HCT116 (cell line): ENCODE data around the gene IFITM5. TPM values are rescaled to one million over a fixed set of nuclear protein-coding genes. Genes with fewer than 3 reads are reported as not detected.

Experiments used
- ATAC-seq: fragments of 200-7000 bp; cut with Tn5 transposase; 2 replicates; pipeline ENCODE4 v1.9.1; 2020; ENCODE audit warnings: mild to moderate bottlenecking, moderate library complexity
- BruUV-seq: library from RNA; stranded (reverse); fragments of 400-500 nt; replicated peaks from 2 replicates; lab custom pipeline; 2021; lab: Mats Ljungman, UMichigan
- CTCF ChIA-PET: fragments of 300-600 bp; sonication (Branson Sonifier 250); formaldehyde crosslinking; loops from one replicate; lab custom pipeline; 2021; ENCODE audit warnings: antibody characterized with exemption; lab: Charles Lee
- POLR2A ChIA-PET: fragments of 300-600, 350-600 bp; sonication (Branson Sonifier 250); formaldehyde crosslinking; loops from one replicate; lab custom pipeline; 2021; ENCODE audit warnings: antibody characterized with exemption; lab: Charles Lee
- RAD21 ChIA-PET, 2 experiments: fragments of 300-600 bp; sonication (Branson Sonifier 250); formaldehyde crosslinking; loops; one replicate each; lab custom pipeline; 2023; ENCODE audit warnings: low total read pairs in 2 of 2; ENCODE audit not compliant: uncharacterized antibody in 2 of 2, unreplicated experiment in 2 of 2, low non-redundant PET in 1 of 2; lab: Charles Lee
- DNase-seq: peaks from one replicate; pipeline ENCODE4 v3.0.0-alpha.2; 2010; ENCODE audit warnings: low read depth, low spot score
- H2AFZ ChIP-seq: fragments of 200-600 bp; shearing (Covaris generic), sonication (generic); 2 replicates; pipeline ENCODE4 v1.6.1; 2017; ENCODE audit warnings: low read depth, mixed run types, mixed read lengths, antibody characterized with exemption, low read length; ENCODE audit not compliant: poor library complexity, severe bottlenecking
- H3K27ac ChIP-seq: 2 replicates; pipeline ENCODE4 v1.5.1; 2012; ENCODE audit warnings: low read depth, low read length
- H3K27me3 ChIP-seq: fragments of 200-600 bp; sonication (generic); 2 replicates; pipeline ENCODE4 v1.6.1; 2016; ENCODE audit warnings: mixed run types, low read length, mixed read lengths; ENCODE audit not compliant: insufficient read depth
- H3K36me3 ChIP-seq, 2 experiments: fragments of 200-500 bp in 1 of 2; fragments of 200-600 bp in 1 of 2; sonication (Bioruptor generic) in 1 of 2; sonication (generic) in 1 of 2; 2 replicates each; pipeline versions ENCODE4 v1.5.1 to v1.6.1; 2014 to 2016; ENCODE audit warnings: low read length in 2 of 2, inconsistent platforms in 1 of 2, mixed read lengths in 1 of 2, mixed run types in 1 of 2; ENCODE audit not compliant: insufficient read depth in 2 of 2, control insufficient read depth in 1 of 2
- H3K4me1 ChIP-seq, 2 experiments: fragments of 200-600 bp in 1 of 2; sonication (generic) in 1 of 2; 2 replicates each; pipeline versions ENCODE4 v1.5.1 to v1.6.1; 2012 to 2017; ENCODE audit warnings: low read length in 2 of 2, inconsistent platforms in 1 of 2, mild to moderate bottlenecking in 1 of 2, mixed read lengths in 1 of 2, mixed run types in 1 of 2, moderate library complexity in 1 of 2; ENCODE audit not compliant: insufficient read depth in 2 of 2, control insufficient read depth in 1 of 2
- H3K4me2 ChIP-seq: fragments of 200-600 bp; sonication (generic); 2 replicates; pipeline ENCODE4 v1.6.1; 2017; ENCODE audit warnings: mixed run types, low read length, mixed read lengths
- H3K4me3 ChIP-seq, 2 experiments: fragments of 200-600 bp in 1 of 2; sonication (generic) in 1 of 2; replicated peaks in 1 of 2; 2 replicates each; pipeline ENCODE4 v1.5.1; 2011 to 2016; ENCODE audit warnings: low read length in 2 of 2, control low read depth in 1 of 2, low read depth in 1 of 2, mild to moderate bottlenecking in 1 of 2, mixed read lengths in 1 of 2, mixed run types in 1 of 2
- H3K79me2 ChIP-seq: fragments of 200-600 bp; sonication (generic); 2 replicates; pipeline ENCODE4 v1.6.1; 2017; ENCODE audit warnings: mild to moderate bottlenecking, mixed run types, low read length, moderate library complexity, mixed read lengths; ENCODE audit not compliant: insufficient read depth
- H3K9ac ChIP-seq: fragments of 200-600 bp; sonication (generic); 2 replicates; pipeline ENCODE4 v1.6.1; 2016; ENCODE audit warnings: low read length, mixed read lengths
- H3K9me2 ChIP-seq: fragments of 200-600 bp; sonication (generic), shearing (Covaris generic); 2 replicates; pipeline ENCODE4 v1.6.1; 2017; ENCODE audit warnings: mixed run types, mild to moderate bottlenecking, moderate library complexity; ENCODE audit not compliant: insufficient read depth
- H3K9me3 ChIP-seq, 2 experiments: fragments of 200-500 bp in 1 of 2; fragments of 200-600 bp in 1 of 2; sonication (Bioruptor generic) in 1 of 2; sonication (generic) in 1 of 2; 2 replicates each; pipeline ENCODE4 v1.6.1; 2014 to 2017; ENCODE audit warnings: low read length in 2 of 2, mixed read lengths in 2 of 2, inconsistent platforms in 1 of 2, low read depth in 1 of 2, mild to moderate bottlenecking in 1 of 2, mixed run types in 1 of 2, moderate library complexity in 1 of 2; ENCODE audit not compliant: control insufficient read depth in 1 of 2, insufficient read depth in 1 of 2
- H4K20me1 ChIP-seq: fragments of 200-600 bp; sonication (generic), shearing (Covaris generic); 2 replicates; pipeline ENCODE4 v1.6.1; 2017; ENCODE audit warnings: mixed run types, mild to moderate bottlenecking, moderate library complexity; ENCODE audit not compliant: insufficient read depth
- EGR1 ChIP-seq: IDR thresholded peaks from 2 replicates; pipeline ENCODE4 v1.6.1; 2012; ENCODE audit warnings: low read depth
- ELF1 ChIP-seq: IDR thresholded peaks from 2 replicates; pipeline ENCODE4 v1.6.1; 2012; ENCODE audit warnings: low read depth, borderline replicate concordance
- EZH2 ChIP-seq: fragments of 200-600 bp; sonication (generic); IDR thresholded peaks from 2 replicates; pipeline ENCODE4 v1.6.1; 2017; ENCODE audit warnings: antibody characterized with exemption, mixed run types
- JUND ChIP-seq: IDR thresholded peaks from 2 replicates; pipeline ENCODE4 v1.6.1; 2012
- SIN3A ChIP-seq: IDR thresholded peaks from 2 replicates; pipeline ENCODE4 v1.6.1; 2012; ENCODE audit warnings: low read depth
- SP1 ChIP-seq: IDR thresholded peaks from 2 replicates; pipeline ENCODE4 v1.6.1; 2012; ENCODE audit warnings: low read depth
- SRF ChIP-seq: IDR thresholded peaks from 2 replicates; pipeline ENCODE4 v1.6.1; 2012; ENCODE audit warnings: low read depth
- YY1 ChIP-seq: IDR thresholded peaks from 2 replicates; pipeline ENCODE4 v1.6.1; 2011; ENCODE audit warnings: low read length, low read depth, moderate library complexity, mild to moderate bottlenecking; ENCODE audit not compliant: insufficient replicate concordance; ENCODE audit errors: extremely low read depth
- ZFX ChIP-seq: fragments of 450-650 bp; IDR thresholded peaks from 2 replicates; pipeline ENCODE4 v1.6.1; 2017
- ZNF274 ChIP-seq: fragments of 200-500 bp; sonication (Bioruptor generic); IDR thresholded peaks from 2 replicates; pipeline ENCODE4 v1.6.1; 2014; ENCODE audit warnings: mild to moderate bottlenecking, low read depth, low read length, inconsistent platforms
- intact Hi-C: fragments of 100-400 bp; cut with micrococcal nuclease; formaldehyde crosslinking; loops from 2 replicates; pipeline ENCODE4 v1.10.0; 2022
- total RNA-seq: library from RNA; stranded (reverse); gene quantifications from one replicate; pipeline ENCODE4 v1.2.1, GENCODE V29; 2021; ENCODE audit not compliant: unreplicated experiment
- TF ChIP-seq, protein P1 (sequence below): IDR thresholded peaks from 2 replicates; pipeline ENCODE4 v1.6.1; 2012
- TF ChIP-seq, protein P2 (sequence below): IDR thresholded peaks from 2 replicates; pipeline ENCODE4 v1.6.1; 2012; ENCODE audit warnings: low read depth
- TF ChIP-seq, protein P3 (sequence below), 3 experiments: fragments of 200-600 bp in 1 of 3; sonication (generic) in 1 of 3; IDR thresholded peaks in 2 of 3; conservative IDR thresholded peaks in 1 of 3; 2 replicates each; pipeline ENCODE4 v1.5.1; 2012 to 2017; ENCODE audit warnings: low read depth in 2 of 3, low read length in 2 of 3, antibody characterized with exemption in 1 of 3, borderline replicate concordance in 1 of 3, control low read depth in 1 of 3, mild to moderate bottlenecking in 1 of 3, mixed read lengths in 1 of 3, mixed run types in 1 of 3, moderate library complexity in 1 of 3; ENCODE audit not compliant: insufficient read depth in 1 of 3

The IFITM5 gene
- total RNA-seq, 1 experiment from 2014 or later: not detected

GRCh38 chr11:256952-257737, 42.2 kb downstream of the IFITM5 start:
- Histone ChIP-seq H3K4me1 (no peaks in the 10 kb centered on the region), H3K4me2 (no peak overlapping the region), H4K20me1 (no peaks in the 10 kb centered on the region), H3K27me3 (no peaks in the 10 kb centered on the region), H3K27ac (no peak overlapping the region), H3K9ac (no peak overlapping the region)
- POLR2A ChIA-PET: no interaction called here
- TF ChIP-seq, protein P1, sequence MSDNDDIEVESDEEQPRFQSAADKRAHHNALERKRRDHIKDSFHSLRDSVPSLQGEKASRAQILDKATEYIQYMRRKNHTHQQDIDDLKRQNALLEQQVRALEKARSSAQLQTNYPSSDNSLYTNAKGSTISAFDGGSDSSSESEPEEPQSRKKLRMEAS: no peak
- no peak for TF ChIP-seq JUND
- no peak for TF ChIP-seq SRF
- no peak for TF ChIP-seq EGR1
- TF ChIP-seq, all 23 proteins: peak for 0
- Histone ChIP-seq H3K4me3 (no peak overlapping the region), H3K9me2 (no peaks in the 10 kb centered on the region), H3K79me2 (no peaks in the 10 kb centered on the region), H3K9me3 (no peaks in the 10 kb centered on the region), H2AFZ (no peak overlapping the region), H3K36me3 (peaks cover 10 to 15% of the 10 kb centered on the region in 2 experiments; a peak in 3 of 4 replicates)
- CTCF ChIA-PET: no interaction called here
- RAD21 ChIA-PET: no interaction called here
- no peak for ATAC-seq
- BruUV-seq: no TSS peak
- no peak for DNase-seq
- intact Hi-C loops: no loop called here

DNA sequence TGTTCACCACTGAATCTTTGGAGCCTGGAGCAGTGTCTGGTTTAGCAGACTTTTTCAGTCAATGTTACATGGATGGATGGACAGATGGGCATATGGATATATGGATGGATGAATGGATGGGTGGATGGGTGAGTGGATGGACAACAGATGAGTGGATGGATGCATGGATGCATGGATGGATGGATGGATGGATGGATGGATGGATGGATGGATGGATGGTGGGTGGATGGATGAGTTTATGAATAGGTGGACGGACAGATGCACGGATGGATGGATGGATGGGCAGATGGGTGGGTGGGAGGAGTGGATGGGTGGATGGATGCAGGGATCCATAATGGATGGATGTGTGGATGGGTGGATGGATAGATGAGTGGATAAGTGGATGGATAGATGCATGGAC, 43.5 kb downstream of the IFITM5 start:
- no peaks in the 10 kb centered on the region for H3K79me2 ChIP-seq
- H3K9ac ChIP-seq: no peak overlapping the region
- ATAC-seq (no peak), DNase-seq (no peak)
- H3K27me3 ChIP-seq: no peaks in the 10 kb centered on the region
- H3K9me2 ChIP-seq: no peaks in the 10 kb centered on the region
- H3K4me1 ChIP-seq: no peaks in the 10 kb centered on the region
- ChIA-PET RAD21 (no interaction called here), POLR2A (no interaction called here), CTCF (no interaction called here)
- H3K9me3 ChIP-seq: no peaks in the 10 kb centered on the region
- no peak overlapping the region for H3K4me3 ChIP-seq
- no peak overlapping the region for H2AFZ ChIP-seq
- no peaks in the 10 kb centered on the region for H4K20me1 ChIP-seq
- BruUV-seq: no TSS peak
- intact Hi-C loops: no loop called here
- H3K4me2 ChIP-seq: no peak overlapping the region
- H3K27ac ChIP-seq: no peak overlapping the region
- peaks cover 22 to 27% of the 10 kb centered on the region in 2 experiments; a peak in 3 of 4 replicates for H3K36me3 ChIP-seq
- TF ChIP-seq EZH2 (no peak), SP1 (no peak), SRF (no peak), YY1 (no peak), SIN3A (no peak), ZFX (no peak), ZNF274 (no peak), ELF1 (no peak)
- TF ChIP-seq, protein P2, sequence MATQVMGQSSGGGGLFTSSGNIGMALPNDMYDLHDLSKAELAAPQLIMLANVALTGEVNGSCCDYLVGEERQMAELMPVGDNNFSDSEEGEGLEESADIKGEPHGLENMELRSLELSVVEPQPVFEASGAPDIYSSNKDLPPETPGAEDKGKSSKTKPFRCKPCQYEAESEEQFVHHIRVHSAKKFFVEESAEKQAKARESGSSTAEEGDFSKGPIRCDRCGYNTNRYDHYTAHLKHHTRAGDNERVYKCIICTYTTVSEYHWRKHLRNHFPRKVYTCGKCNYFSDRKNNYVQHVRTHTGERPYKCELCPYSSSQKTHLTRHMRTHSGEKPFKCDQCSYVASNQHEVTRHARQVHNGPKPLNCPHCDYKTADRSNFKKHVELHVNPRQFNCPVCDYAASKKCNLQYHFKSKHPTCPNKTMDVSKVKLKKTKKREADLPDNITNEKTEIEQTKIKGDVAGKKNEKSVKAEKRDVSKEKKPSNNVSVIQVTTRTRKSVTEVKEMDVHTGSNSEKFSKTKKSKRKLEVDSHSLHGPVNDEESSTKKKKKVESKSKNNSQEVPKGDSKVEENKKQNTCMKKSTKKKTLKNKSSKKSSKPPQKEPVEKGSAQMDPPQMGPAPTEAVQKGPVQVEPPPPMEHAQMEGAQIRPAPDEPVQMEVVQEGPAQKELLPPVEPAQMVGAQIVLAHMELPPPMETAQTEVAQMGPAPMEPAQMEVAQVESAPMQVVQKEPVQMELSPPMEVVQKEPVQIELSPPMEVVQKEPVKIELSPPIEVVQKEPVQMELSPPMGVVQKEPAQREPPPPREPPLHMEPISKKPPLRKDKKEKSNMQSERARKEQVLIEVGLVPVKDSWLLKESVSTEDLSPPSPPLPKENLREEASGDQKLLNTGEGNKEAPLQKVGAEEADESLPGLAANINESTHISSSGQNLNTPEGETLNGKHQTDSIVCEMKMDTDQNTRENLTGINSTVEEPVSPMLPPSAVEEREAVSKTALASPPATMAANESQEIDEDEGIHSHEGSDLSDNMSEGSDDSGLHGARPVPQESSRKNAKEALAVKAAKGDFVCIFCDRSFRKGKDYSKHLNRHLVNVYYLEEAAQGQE: no peak
- TF ChIP-seq, protein P3, sequence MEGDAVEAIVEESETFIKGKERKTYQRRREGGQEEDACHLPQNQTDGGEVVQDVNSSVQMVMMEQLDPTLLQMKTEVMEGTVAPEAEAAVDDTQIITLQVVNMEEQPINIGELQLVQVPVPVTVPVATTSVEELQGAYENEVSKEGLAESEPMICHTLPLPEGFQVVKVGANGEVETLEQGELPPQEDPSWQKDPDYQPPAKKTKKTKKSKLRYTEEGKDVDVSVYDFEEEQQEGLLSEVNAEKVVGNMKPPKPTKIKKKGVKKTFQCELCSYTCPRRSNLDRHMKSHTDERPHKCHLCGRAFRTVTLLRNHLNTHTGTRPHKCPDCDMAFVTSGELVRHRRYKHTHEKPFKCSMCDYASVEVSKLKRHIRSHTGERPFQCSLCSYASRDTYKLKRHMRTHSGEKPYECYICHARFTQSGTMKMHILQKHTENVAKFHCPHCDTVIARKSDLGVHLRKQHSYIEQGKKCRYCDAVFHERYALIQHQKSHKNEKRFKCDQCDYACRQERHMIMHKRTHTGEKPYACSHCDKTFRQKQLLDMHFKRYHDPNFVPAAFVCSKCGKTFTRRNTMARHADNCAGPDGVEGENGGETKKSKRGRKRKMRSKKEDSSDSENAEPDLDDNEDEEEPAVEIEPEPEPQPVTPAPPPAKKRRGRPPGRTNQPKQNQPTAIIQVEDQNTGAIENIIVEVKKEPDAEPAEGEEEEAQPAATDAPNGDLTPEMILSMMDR (IDR thresholded peaks at IDR 0.05 in 2 of 3, conservative IDR thresholded peaks at IDR 0.05 in 1 of 3; ENCODE audit: borderline replicate concordance in 1 of 3, insufficient read depth in 1 of 3, low read depth in 2 of 3, low read length in 2 of 3): no peak
